C4-2B (cell line): ENCODE results near the gene CPAMD8.

Source experiments
- ZFX ChIP-seq: fragments of 450-650 bp; IDR thresholded peaks from 2 replicates; pipeline ENCODE4 v1.6.1; 2017
- TF ChIP-seq, protein P1 (sequence below): fragments of 450-650 bp; conservative IDR thresholded peaks from 2 replicates; pipeline ENCODE4 v1.5.1; 2017; ENCODE audit warnings: mild to moderate bottlenecking

DNA sequence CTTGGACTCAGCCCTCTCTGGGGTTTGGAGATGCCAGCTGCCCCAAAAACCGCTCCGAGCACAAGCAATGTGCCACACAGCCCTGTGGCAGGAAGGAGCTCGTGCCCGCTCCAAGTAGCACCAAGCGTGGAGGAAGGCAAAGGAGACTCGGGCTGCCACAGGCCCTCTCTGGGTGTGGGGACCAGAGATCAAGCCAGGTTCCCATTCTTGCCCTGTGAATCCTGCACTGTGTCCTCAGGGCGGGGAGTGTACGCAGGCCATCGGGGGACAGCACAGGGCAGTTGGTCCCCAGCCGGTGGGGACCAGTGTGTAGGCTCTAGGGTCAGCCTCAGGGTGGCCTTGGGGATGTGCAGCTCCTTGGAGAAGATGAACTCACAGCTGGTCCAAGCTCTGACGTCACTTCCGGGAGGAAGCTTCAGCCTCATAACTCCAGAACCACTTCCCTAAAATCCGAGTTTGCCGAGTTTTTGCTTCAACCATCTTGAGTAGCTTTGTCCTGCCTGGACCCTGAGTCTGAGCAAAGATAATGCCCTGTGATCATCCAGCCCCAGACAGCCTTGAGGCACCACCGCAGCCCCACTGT lies 9.3 kb upstream of the CPAMD8 start:
- TF ChIP-seq, protein P1, sequence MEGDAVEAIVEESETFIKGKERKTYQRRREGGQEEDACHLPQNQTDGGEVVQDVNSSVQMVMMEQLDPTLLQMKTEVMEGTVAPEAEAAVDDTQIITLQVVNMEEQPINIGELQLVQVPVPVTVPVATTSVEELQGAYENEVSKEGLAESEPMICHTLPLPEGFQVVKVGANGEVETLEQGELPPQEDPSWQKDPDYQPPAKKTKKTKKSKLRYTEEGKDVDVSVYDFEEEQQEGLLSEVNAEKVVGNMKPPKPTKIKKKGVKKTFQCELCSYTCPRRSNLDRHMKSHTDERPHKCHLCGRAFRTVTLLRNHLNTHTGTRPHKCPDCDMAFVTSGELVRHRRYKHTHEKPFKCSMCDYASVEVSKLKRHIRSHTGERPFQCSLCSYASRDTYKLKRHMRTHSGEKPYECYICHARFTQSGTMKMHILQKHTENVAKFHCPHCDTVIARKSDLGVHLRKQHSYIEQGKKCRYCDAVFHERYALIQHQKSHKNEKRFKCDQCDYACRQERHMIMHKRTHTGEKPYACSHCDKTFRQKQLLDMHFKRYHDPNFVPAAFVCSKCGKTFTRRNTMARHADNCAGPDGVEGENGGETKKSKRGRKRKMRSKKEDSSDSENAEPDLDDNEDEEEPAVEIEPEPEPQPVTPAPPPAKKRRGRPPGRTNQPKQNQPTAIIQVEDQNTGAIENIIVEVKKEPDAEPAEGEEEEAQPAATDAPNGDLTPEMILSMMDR, result no peak
- no peak for TF ChIP-seq ZFX
